Calu3 (cell line): ENCODE measurements around the gene DUSP28. TPM values are rescaled to one million over a fixed set of nuclear protein-coding genes. Genes with fewer than 3 reads are reported as not detected.

Experiments
- BruUV-seq: library from RNA; stranded (reverse); fragments of 400-500 nt; replicated peaks from 2 replicates; lab custom pipeline; 2021; lab: Mats Ljungman, UMichigan
- CTCF ChIA-PET: fragments of 300-600 bp; sonication (Branson Sonifier 250); formaldehyde crosslinking; loops from one replicate; lab custom pipeline; 2022; ENCODE audit warnings: antibody characterized with exemption; lab: Charles Lee
- DNase-seq: peaks from one replicate; pipeline ENCODE4 v3.0.0; 2022
- H3K27ac Mint-ChIP-seq: one replicate; pipeline ENCODE4 v1.8.0; 2022; ENCODE audit warnings: mixed read lengths; ENCODE audit not compliant: unreplicated experiment
- H3K27me3 Mint-ChIP-seq: one replicate; pipeline ENCODE4 v1.8.0; 2022; ENCODE audit warnings: mixed read lengths; ENCODE audit not compliant: unreplicated experiment
- H3K36me3 Mint-ChIP-seq: one replicate; pipeline ENCODE4 v1.8.0; 2022; ENCODE audit warnings: mild to moderate bottlenecking, moderate library complexity, mixed read lengths; ENCODE audit not compliant: insufficient read depth, unreplicated experiment
- H3K4me1 Mint-ChIP-seq: one replicate; pipeline ENCODE4 v1.8.0; 2022; ENCODE audit warnings: mild to moderate bottlenecking, low read depth, mixed read lengths; ENCODE audit not compliant: unreplicated experiment
- H3K4me3 Mint-ChIP-seq: one replicate; pipeline ENCODE4 v1.8.0; 2022; ENCODE audit warnings: mild to moderate bottlenecking, low read depth, moderate library complexity, mixed read lengths; ENCODE audit not compliant: unreplicated experiment
- H3K9me3 Mint-ChIP-seq: one replicate; pipeline ENCODE4 v1.8.0; 2022; ENCODE audit warnings: low read depth, mixed read lengths; ENCODE audit not compliant: unreplicated experiment
- intact Hi-C: fragments of 100-400 bp; cut with micrococcal nuclease; formaldehyde crosslinking; loops from one replicate; pipeline ENCODE4 v1.10.0; 2022; ENCODE audit not compliant: unreplicated experiment
- total RNA-seq: library from RNA; stranded (reverse); gene quantifications from 2 replicates; pipeline ENCODE4 v1.2.3, GENCODE V29; 2022
- TF ChIP-seq, protein P1 (sequence below): fragments of 200-600 bp; IDR thresholded peaks from one replicate; pipeline ENCODE4 v1.8.0; 2022; ENCODE audit warnings: antibody characterized with exemption; ENCODE audit not compliant: unreplicated experiment

Gene DUSP28
- total RNA-seq, 1 experiment from 2014 or later: 8.5 TPM

DNA sequence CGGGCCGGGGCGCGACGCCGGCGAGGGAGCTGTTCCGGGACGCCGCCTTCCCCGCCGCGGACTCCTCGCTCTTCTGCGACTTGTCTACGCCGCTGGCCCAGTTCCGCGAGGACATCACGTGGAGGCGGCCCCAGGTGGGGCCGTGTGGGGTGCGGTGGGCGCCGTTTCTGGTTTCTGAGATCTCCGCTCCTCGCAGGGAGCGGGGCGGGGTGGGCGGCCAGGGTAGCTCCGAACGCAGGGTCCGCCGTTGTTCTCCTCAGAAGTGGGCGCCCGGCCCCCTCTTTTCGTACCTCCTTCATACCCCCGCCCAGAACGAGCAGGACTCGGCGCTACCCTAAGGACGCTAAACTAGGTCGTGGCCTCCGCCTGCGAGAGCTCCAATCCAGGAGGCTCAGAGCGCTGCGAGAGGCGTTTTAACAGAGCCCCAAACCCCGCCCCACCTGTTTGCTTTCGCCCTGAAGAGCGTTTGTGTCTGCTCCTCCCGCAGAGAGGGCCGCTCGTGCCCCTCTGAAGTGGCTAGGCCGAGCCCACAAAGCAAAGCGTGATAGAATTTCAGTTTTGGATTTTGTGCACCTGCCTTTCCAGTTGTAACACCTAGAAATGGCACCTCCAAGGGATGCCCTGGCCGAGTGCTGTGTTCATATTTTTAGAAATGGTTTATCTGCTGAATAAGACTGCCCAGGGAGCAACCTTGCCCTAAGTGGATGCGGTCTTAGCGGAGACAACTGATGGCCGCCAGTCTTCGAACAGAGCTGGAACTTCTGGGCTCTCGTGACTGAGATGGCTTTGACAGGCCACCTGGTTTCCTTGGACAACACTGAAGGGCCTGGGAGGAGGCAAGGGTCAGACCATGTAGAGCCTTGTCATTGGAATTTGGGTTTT is 27.0 kb downstream of the DUSP28 start:
- Mint-ChIP-seq H3K27ac (peak overlapping the region; percentile 51), H3K4me3 (peak overlapping the region; percentile 94), H3K4me1 (peaks cover 37% of the 10 kb centered on the region), H3K36me3 (peaks cover 30% of the 10 kb centered on the region), H3K27me3 (no peaks in the 10 kb centered on the region), H3K9me3 (no peaks in the 10 kb centered on the region)
- TSS peak; percentile 56 for BruUV-seq
- TF ChIP-seq, protein P1, sequence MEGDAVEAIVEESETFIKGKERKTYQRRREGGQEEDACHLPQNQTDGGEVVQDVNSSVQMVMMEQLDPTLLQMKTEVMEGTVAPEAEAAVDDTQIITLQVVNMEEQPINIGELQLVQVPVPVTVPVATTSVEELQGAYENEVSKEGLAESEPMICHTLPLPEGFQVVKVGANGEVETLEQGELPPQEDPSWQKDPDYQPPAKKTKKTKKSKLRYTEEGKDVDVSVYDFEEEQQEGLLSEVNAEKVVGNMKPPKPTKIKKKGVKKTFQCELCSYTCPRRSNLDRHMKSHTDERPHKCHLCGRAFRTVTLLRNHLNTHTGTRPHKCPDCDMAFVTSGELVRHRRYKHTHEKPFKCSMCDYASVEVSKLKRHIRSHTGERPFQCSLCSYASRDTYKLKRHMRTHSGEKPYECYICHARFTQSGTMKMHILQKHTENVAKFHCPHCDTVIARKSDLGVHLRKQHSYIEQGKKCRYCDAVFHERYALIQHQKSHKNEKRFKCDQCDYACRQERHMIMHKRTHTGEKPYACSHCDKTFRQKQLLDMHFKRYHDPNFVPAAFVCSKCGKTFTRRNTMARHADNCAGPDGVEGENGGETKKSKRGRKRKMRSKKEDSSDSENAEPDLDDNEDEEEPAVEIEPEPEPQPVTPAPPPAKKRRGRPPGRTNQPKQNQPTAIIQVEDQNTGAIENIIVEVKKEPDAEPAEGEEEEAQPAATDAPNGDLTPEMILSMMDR: no peak
- CTCF ChIA-PET: interaction anchor here (0.7 to 3.2 kb wide), 8 partner anchors 14 to 253 kb away, joined by 3 to 24 read pairs (median 4); no protein-coding TSS in a partner anchor
- peak; percentile 33 for DNase-seq
- intact Hi-C loops: no loop called here

- H3K27me3 Mint-ChIP-seq: no peaks in the 10 kb centered on the region
- peak overlapping the region; percentile 14 for H3K27ac Mint-ChIP-seq
- DNase-seq: no peak
- H3K9me3 Mint-ChIP-seq: no peaks in the 10 kb centered on the region
- peak overlapping the region; percentile 94 for H3K4me3 Mint-ChIP-seq
- TF ChIP-seq, protein P1: no peak
- H3K4me1 Mint-ChIP-seq: peaks cover 27% of the 10 kb centered on the region
- no TSS peak for BruUV-seq
- CTCF ChIA-PET: interaction anchor here (0.7 to 3.2 kb wide), 5 partner anchors 8 to 27 kb away, joined by 3 to 24 read pairs (median 4); no protein-coding TSS in a partner anchor
- intact Hi-C loops: no loop called here
- H3K36me3 Mint-ChIP-seq: peaks cover 30% of the 10 kb centered on the region
Observed at GRCh38 chr2:240588006-240588655, 28.0 kb downstream of the DUSP28 start.

DNA sequence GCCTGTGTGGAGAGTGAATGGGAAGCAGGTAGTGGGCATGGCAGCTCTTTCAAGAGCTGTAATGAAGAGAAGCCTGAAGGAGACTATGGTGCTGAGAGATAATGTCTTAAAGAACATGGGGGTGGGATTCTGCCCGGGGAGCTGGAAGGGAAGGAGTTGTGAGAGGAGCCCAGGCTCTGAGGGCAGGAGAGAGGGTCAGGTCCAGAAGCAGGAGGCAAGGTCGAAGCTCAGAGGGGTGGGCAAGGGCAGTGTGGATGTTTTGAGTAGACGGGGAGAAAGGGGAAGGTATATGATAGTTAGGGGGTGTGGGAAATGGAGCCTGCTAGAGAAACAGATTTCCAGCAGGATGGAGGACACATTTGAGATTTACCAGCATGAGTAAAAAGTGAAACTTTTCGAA is 28.5 kb downstream of the DUSP28 start:
- Mint-ChIP-seq H3K4me1 (peaks cover 27% of the 10 kb centered on the region), H3K4me3 (peak overlapping the region; percentile 94), H3K27me3 (no peaks in the 10 kb centered on the region), H3K9me3 (no peaks in the 10 kb centered on the region), H3K36me3 (peaks cover 29% of the 10 kb centered on the region), H3K27ac (no peak overlapping the region)
- intact Hi-C loops: no loop called here
- no peak for DNase-seq
- TF ChIP-seq, protein P1: no peak
- CTCF ChIA-PET: interaction anchor here (1.2 to 1.7 kb wide), 4 partner anchors 9 to 27 kb away, joined by 3 to 7 read pairs (median 4); no protein-coding TSS in a partner anchor
- BruUV-seq: no TSS peak

- BruUV-seq: no TSS peak
- CTCF ChIA-PET: interaction anchor here (1.2 to 1.7 kb wide), 4 partner anchors 10 to 28 kb away, joined by 3 to 7 read pairs (median 4); no protein-coding TSS in a partner anchor
- Mint-ChIP-seq H3K4me3 (no peak overlapping the region), H3K27me3 (no peaks in the 10 kb centered on the region), H3K36me3 (peaks cover 22% of the 10 kb centered on the region), H3K4me1 (peaks cover 27% of the 10 kb centered on the region), H3K9me3 (no peaks in the 10 kb centered on the region), H3K27ac (no peak overlapping the region)
- intact Hi-C loops: no loop called here
- TF ChIP-seq, protein P1: no peak
- DNase-seq: no peak
Observed at GRCh38 chr2:240589375-240589774, 29.2 kb downstream of the DUSP28 start.
